ENCODE data around the gene RPS3. TPM values are rescaled to one million over a fixed set of nuclear protein-coding genes. Genes with fewer than 3 reads are reported as not detected.

The RPS3 gene
- total RNA-seq, 3 donors from 2014 or later: 1,703 to 2,122 (median 2,056) TPM

- intact Hi-C loops (cut with DNase I, micrococcal nuclease): no loop called here
- no peak for TF ChIP-seq CTCF (IDR thresholded peaks at IDR 0.05)
- Histone ChIP-seq H3K4me3 (no peak overlapping the region), H3K9me3 (peaks cover 4% of the 10 kb centered on the region), H3K4me1 (ENCODE audit: low read depth) (peaks cover 18% of the 10 kb centered on the region), H3K36me3 (ENCODE audit: low read depth) (no peaks in the 10 kb centered on the region)
- ATAC-seq (no peak), DNase-seq (peak in 1 of 3 donors; percentile 17)
Measured at GRCh38 chr11:75428989-75429640, 29.8 kb downstream of the RPS3 start.

- peaks cover 18% of the 10 kb centered on the region for H3K4me1 ChIP-seq (ENCODE audit: low read depth)
- DNase-seq: no peak
- ATAC-seq: no peak
- H3K36me3 ChIP-seq (ENCODE audit: low read depth): no peaks in the 10 kb centered on the region
- TF ChIP-seq CTCF (IDR thresholded peaks at IDR 0.05): no peak
- no peak overlapping the region for H3K4me3 ChIP-seq
- peaks cover 4% of the 10 kb centered on the region for H3K9me3 ChIP-seq
- intact Hi-C loops (cut with DNase I, micrococcal nuclease): no loop called here
Measured at GRCh38 chr11:75429641-75429901, 30.3 kb downstream of the RPS3 start.

- Histone ChIP-seq H3K4me1 (ENCODE audit: low read depth) (peaks cover 18% of the 10 kb centered on the region), H3K4me3 (no peak overlapping the region), H3K9me3 (peaks cover 4% of the 10 kb centered on the region), H3K36me3 (ENCODE audit: low read depth) (no peaks in the 10 kb centered on the region)
- ATAC-seq (peak; percentile 79), DNase-seq (peak; percentile 71 to 84 (median 84))
- intact Hi-C loops (cut with DNase I, micrococcal nuclease): no loop called here
- no peak for TF ChIP-seq CTCF (IDR thresholded peaks at IDR 0.05)
Measured at GRCh38 chr11:75429902-75430713, 30.8 kb downstream of the RPS3 start.

GRCh38 chr11:75430714-75431532 lies 31.6 kb downstream of the RPS3 start:
- ATAC-seq (no peak), DNase-seq (peak in 1 of 3 donors; percentile 48)
- peaks cover 4% of the 10 kb centered on the region for H3K9me3 ChIP-seq
- intact Hi-C loops (cut with DNase I, micrococcal nuclease): no loop called here
- H3K36me3 ChIP-seq (ENCODE audit: low read depth): no peaks in the 10 kb centered on the region
- no peak for TF ChIP-seq CTCF (IDR thresholded peaks at IDR 0.05)
- peaks cover 18% of the 10 kb centered on the region for H3K4me1 ChIP-seq (ENCODE audit: low read depth)
- no peak overlapping the region for H3K4me3 ChIP-seq

- DNase-seq: peak; percentile 32 to 57 (median 45)
Measured at GRCh38 chr11:75431533-75432525, 32.5 kb downstream of the RPS3 start.

More at GRCh38 chr11:75431533-75432525, 32.5 kb downstream of the RPS3 start:
- peak; percentile 25 for ATAC-seq
- intact Hi-C loops (cut with DNase I, micrococcal nuclease): no loop called here
- peaks cover 4% of the 10 kb centered on the region for H3K9me3 ChIP-seq
- peaks cover 18% of the 10 kb centered on the region for H3K4me1 ChIP-seq (ENCODE audit: low read depth)
- no peak for TF ChIP-seq CTCF (IDR thresholded peaks at IDR 0.05)
- no peaks in the 10 kb centered on the region for H3K36me3 ChIP-seq (ENCODE audit: low read depth)
- H3K4me3 ChIP-seq: no peak overlapping the region
